Thyroid gland (tissue), 4 donors: Measurements from ENCODE around the gene SMARCB1. TPM values are rescaled to one million over a fixed set of nuclear protein-coding genes. Genes with fewer than 3 reads are reported as not detected.

Source experiments
- DNase-seq, 2 donors: peaks; one replicate each; pipeline ENCODE4 v3.0.0-alpha.2; 2019
- H3K27ac ChIP-seq, 3 donors: fragments of 200-600 bp; sonication (generic); 1 replicate in 2 of 3; 2 replicates in 1 of 3; pipeline ENCODE4 v1.5.1; 2016 to 2019; ENCODE audit warnings: mild to moderate bottlenecking in 1 of 3, moderate library complexity in 1 of 3
- H3K27me3 ChIP-seq: fragments of 200-600 bp; sonication (generic); one replicate; pipeline ENCODE4 v1.5.1; 2019
- H3K36me3 ChIP-seq, 2 donors: fragments of 200-600 bp; sonication (generic); one replicate each; pipeline ENCODE4 v1.5.1; 2016 to 2019
- H3K4me1 ChIP-seq, 2 donors: fragments of 200-600 bp; sonication (generic); one replicate each; pipeline ENCODE4 v1.5.1; 2017 to 2019
- H3K4me3 ChIP-seq, 3 donors: fragments of 200-600 bp; sonication (generic); replicated peaks in 1 of 3; 1 replicate in 2 of 3; 2 replicates in 1 of 3; pipeline ENCODE4 v1.5.1; 2016; ENCODE audit warnings: mild to moderate bottlenecking in 1 of 3
- H3K9me3 ChIP-seq: fragments of 200-600 bp; sonication (generic); one replicate; pipeline ENCODE4 v1.5.1; 2017
- POLR2A ChIP-seq, 2 donors: fragments of 450-650 bp; IDR thresholded peaks; one replicate each; pipeline ENCODE4 v1.6.1; 2017; ENCODE audit warnings: antibody characterized with exemption in 2 of 2, mild to moderate bottlenecking in 2 of 2, moderate library complexity in 1 of 2
- WGBS, 2 donors: methylation state at CpG; one replicate each; pipeline ENCODE4 v1.1.5; 2017; 5-methylcytosine and 5-hydroxymethylcytosine counted together
- intact Hi-C: fragments of 100-400 bp; cut with DNase I; formaldehyde crosslinking; loops from one replicate; pipeline ENCODE4 v1.15.1; 2023
- total RNA-seq, 4 donors: library from RNA; depleted of rRNA; stranded (reverse); fragments of >200 nt; gene quantifications; one replicate each; pipeline ENCODE4 v1.2.3, GENCODE V29; 2016
- TF ChIP-seq, protein P1 (sequence below), 6 experiments: fragments of 200-600 bp in 3 of 6; fragments of 450-650 bp in 3 of 6; sonication (generic) in 3 of 6; IDR thresholded peaks; one replicate each; pipeline ENCODE4 v1.5.1; 2016 to 2019; ENCODE audit warnings: antibody characterized with exemption in 6 of 6, mild to moderate bottlenecking in 2 of 6, inconsistent platforms in 1 of 6, moderate library complexity in 1 of 6

SMARCB1 gene
- total RNA-seq, 4 donors from 2014 or later = 59.8 to 107 (median 75.4) TPM

DNA sequence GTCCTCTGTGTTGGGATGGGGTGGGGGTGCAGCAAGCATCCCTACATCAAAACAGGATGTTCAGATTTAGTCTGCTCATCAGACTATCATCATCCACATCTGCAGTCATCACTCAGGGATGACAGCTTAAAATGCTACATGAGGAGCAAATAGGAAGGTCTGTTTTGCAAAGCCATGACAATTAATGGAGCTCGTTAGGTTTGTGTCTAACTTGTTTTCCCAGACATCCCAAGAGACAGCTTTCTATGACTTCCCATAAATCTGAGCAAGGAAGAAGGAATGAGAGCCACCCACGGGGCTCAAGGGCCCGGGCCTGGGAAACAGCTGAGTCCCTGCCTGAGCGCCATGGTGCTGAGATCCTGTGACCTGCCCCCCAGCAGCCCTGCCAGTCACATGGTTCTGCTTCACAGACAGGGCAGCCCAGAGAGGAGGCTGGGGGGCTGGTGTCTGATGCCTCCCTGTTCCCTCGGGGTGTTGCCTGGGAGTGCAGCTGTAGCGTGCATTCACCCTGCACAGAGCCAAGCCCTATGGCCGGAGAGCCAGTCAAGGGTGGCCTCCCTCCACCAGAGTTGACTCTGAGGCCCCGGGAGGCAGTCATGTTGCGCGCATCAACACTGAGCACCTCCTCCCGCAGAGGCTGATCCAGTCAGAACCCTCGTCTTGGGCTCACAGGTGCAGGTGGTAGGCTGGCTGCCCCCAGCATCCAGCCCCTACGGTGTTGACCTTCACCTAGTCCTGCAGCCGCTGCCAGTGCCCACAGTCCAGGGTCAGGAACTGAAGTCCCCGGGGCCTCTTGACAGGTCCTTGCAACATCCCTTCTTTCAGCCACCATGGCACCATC is 40.0 kb downstream of the SMARCB1 start:
- Histone ChIP-seq H3K27ac (peak overlapping the region in 1 of 3 donors; percentile 2), H3K4me3 (no peak overlapping the region), H3K36me3 (peaks cover 30 to 51% of the 10 kb centered on the region in 2 donors), H3K4me1 (peaks cover 0 to 19% of the 10 kb centered on the region in 2 donors), H3K27me3 (no peaks in the 10 kb centered on the region), H3K9me3 (no peaks in the 10 kb centered on the region)
- DNase-seq = no peak
- WGBS, 2 donors = 80 to 86% methylated on average over 11 to 15 of the region's 15 CpGs
- TF ChIP-seq, protein P1, sequence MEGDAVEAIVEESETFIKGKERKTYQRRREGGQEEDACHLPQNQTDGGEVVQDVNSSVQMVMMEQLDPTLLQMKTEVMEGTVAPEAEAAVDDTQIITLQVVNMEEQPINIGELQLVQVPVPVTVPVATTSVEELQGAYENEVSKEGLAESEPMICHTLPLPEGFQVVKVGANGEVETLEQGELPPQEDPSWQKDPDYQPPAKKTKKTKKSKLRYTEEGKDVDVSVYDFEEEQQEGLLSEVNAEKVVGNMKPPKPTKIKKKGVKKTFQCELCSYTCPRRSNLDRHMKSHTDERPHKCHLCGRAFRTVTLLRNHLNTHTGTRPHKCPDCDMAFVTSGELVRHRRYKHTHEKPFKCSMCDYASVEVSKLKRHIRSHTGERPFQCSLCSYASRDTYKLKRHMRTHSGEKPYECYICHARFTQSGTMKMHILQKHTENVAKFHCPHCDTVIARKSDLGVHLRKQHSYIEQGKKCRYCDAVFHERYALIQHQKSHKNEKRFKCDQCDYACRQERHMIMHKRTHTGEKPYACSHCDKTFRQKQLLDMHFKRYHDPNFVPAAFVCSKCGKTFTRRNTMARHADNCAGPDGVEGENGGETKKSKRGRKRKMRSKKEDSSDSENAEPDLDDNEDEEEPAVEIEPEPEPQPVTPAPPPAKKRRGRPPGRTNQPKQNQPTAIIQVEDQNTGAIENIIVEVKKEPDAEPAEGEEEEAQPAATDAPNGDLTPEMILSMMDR (IDR thresholded peaks at IDR 0.05) = no peak
- no peak for TF ChIP-seq POLR2A (IDR thresholded peaks at IDR 0.05)
- intact Hi-C loops = no loop called here

DNA sequence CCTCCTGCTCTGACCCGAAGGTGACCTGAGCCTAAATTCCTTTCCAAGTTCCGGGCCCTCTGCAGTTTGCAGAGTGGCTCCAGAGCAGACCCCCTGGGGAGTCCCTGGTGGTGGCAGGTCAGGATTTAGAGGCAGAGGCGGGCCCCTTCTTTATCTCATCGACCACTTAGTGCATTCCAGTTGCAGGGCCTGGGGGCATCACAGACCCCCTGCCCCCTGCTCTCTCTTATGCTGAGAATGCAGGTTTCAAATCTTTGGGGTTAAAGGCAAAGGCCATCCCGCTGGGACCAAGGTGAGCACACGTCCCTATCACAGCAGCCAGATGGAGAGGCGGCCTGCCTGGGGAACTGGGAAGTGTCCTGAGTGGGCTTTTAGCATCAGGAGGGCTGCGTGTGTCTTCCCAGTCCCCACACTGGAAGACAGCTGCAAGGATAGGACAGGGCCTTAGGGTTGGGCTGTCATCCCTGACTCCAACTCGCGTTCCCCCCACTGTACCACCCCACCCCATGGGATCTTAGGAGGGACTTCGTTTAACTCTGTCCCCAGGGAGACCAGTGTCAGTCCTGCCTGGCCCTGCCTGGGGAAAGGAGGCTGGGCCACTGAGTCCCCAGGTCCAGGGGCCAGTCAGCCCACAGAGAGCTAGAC is 40.7 kb downstream of the SMARCB1 start:
- H3K27me3 ChIP-seq = no peaks in the 10 kb centered on the region
- H3K36me3 ChIP-seq = peaks cover 30 to 46% of the 10 kb centered on the region in 2 donors
- peaks cover 0 to 12% of the 10 kb centered on the region in 2 donors for H3K4me1 ChIP-seq
- no peak overlapping the region for H3K4me3 ChIP-seq
- intact Hi-C loops = no loop called here
- no peak for DNase-seq
- 76 to 89% methylated on average over 7 to 10 of the region's 11 CpGs for WGBS, 2 donors
- peak overlapping the region in 1 of 3 donors; percentile 15 for H3K27ac ChIP-seq
- TF ChIP-seq, protein P1 (IDR thresholded peaks at IDR 0.05) = no peak
- no peak for TF ChIP-seq POLR2A (IDR thresholded peaks at IDR 0.05)
- no peaks in the 10 kb centered on the region for H3K9me3 ChIP-seq

DNA sequence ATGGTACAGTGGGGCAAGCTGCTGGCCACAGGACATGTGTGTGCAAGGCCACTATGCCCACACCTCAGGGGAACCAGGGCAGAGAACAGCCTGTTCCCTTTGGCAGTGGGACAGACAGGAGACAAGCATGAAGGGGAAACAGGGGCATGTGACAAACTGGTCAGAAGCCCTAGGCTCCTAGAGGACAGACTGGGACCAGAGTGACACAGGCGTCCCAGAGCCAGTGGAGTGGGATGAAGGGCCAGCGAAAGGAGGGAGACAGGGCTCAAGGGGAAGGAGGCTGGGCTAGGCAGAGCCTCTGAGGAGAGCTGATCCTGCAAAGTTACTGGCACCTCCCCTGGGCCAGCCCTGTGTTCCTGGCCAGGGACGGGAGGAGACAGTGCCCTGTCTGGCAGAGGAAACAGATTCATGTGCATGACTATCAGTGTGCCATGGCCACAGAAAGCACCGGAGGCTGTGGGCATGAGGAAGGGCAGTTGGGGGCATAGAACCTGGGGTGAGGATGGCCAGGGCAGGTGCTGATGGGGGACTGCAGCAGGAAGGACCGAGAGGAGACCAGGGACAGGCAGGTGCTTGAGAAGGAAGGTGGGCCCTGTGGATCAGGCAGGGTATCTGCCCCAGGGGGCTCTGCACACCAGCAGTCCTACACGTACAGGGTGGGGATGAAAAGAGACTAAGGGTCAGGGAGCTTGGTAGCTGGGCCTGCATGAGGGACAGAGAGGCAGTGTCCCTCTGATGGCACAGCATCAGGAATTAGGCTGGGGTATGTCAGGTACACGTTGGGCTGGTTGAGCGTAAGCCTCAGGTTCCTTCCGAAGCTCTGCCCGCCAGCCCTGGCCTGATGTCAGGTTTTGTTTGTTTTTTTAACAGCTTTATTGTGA is 42.3 kb downstream of the SMARCB1 start:
- H3K36me3 ChIP-seq = peaks cover 31 to 43% of the 10 kb centered on the region in 2 donors
- WGBS, 2 donors = 90 to 91% methylated on average over 10 of the region's 10 CpGs

GRCh38 chr22:23829845-23830372 is 43.1 kb downstream of the SMARCB1 start:
- no peak overlapping the region for H3K27ac ChIP-seq
- no peaks in the 10 kb centered on the region for H3K27me3 ChIP-seq
- intact Hi-C loops = no loop called here
- no peak for DNase-seq
- H3K9me3 ChIP-seq = no peaks in the 10 kb centered on the region
- H3K4me1 ChIP-seq = peaks cover 0 to 10% of the 10 kb centered on the region in 2 donors
- TF ChIP-seq, protein P1 (IDR thresholded peaks at IDR 0.05) = no peak
- TF ChIP-seq POLR2A (IDR thresholded peaks at IDR 0.05) = no peak
- 81 to 91% methylated on average over 7 of the region's 7 CpGs for WGBS, 2 donors
- no peak overlapping the region for H3K4me3 ChIP-seq
- peaks cover 34 to 41% of the 10 kb centered on the region in 2 donors for H3K36me3 ChIP-seq

More for the DNA sequence above, 42.3 kb downstream of the SMARCB1 start:
- no peak for TF ChIP-seq POLR2A (IDR thresholded peaks at IDR 0.05)
- TF ChIP-seq, protein P1 (IDR thresholded peaks at IDR 0.05) = no peak
- Histone ChIP-seq H3K4me1 (peaks cover 0 to 10% of the 10 kb centered on the region in 2 donors), H3K9me3 (no peaks in the 10 kb centered on the region), H3K27ac (no peak overlapping the region), H3K27me3 (no peaks in the 10 kb centered on the region), H3K4me3 (no peak overlapping the region)
- intact Hi-C loops = no loop called here
- DNase-seq = peak in 1 of 2 donors; percentile 37
